IMR-90 (cell line): Measurements from ENCODE around the gene ABCF1. TPM values are rescaled to one million over a fixed set of nuclear protein-coding genes. Genes with fewer than 3 reads are reported as not detected.

ENCODE experiments used
- ATAC-seq: fragments of 200-7000 bp; cut with Tn5 transposase; 2 replicates; pipeline ENCODE4 v1.9.1; 2020; ENCODE audit warnings: low read depth, mild to moderate bottlenecking, moderate library complexity
- BruUV-seq: library from RNA; stranded (reverse); fragments of 400-500 nt; replicated peaks from 2 replicates; lab custom pipeline; 2021; lab: Mats Ljungman, UMichigan
- CTCF ChIA-PET: fragments of 300-600 bp; formaldehyde crosslinking; extraction: SDS; loops from one replicate; lab custom pipeline; 2021; ENCODE audit warnings: antibody characterized with exemption; lab: Yijun Ruan, JAX
- POLR2A ChIA-PET: fragments of 300-600 bp; sonication (Branson Sonifier 250); formaldehyde crosslinking; loops from one replicate; lab custom pipeline; 2022; ENCODE audit warnings: antibody characterized with exemption; ENCODE audit not compliant: unreplicated experiment; lab: Charles Lee
- DNase-seq: peaks from one replicate; pipeline ENCODE4 v3.0.0; 2013
- H2AFZ ChIP-seq: replicated peaks from 2 replicates; pipeline ENCODE3; 2013; ENCODE audit warnings: low read length, mild to moderate bottlenecking; ENCODE audit not compliant: poor library complexity
- H2AK5ac ChIP-seq: 2 replicates; pipeline ENCODE4 v1.6.1; 2013; ENCODE audit warnings: low read depth, low read length, inconsistent platforms
- H2AK9ac ChIP-seq: replicated peaks from 2 replicates; pipeline ENCODE3; 2013; ENCODE audit warnings: mild to moderate bottlenecking, low read depth, low read length, moderate library complexity; ENCODE audit not compliant: poor library complexity
- H2BK120ac ChIP-seq: 2 replicates; pipeline ENCODE4 v1.6.1; 2013; ENCODE audit warnings: low read depth, low read length, inconsistent platforms
- H2BK15ac ChIP-seq: 3 replicates; pipeline ENCODE4 v1.6.1; 2013; ENCODE audit warnings: low read depth, low read length, inconsistent platforms
- H2BK20ac ChIP-seq: 2 replicates; pipeline ENCODE4 v1.6.1; 2013; ENCODE audit warnings: low read depth, mild to moderate bottlenecking, inconsistent platforms, low read length, moderate library complexity
- H2BK5ac ChIP-seq: 2 replicates; pipeline ENCODE4 v1.6.1; 2013; ENCODE audit warnings: mild to moderate bottlenecking, low read depth, low read length, inconsistent platforms; ENCODE audit not compliant: poor library complexity, severe bottlenecking
- H3K14ac ChIP-seq: replicated peaks from 2 replicates; pipeline ENCODE4 v1.6.1; 2013; ENCODE audit warnings: low read depth, low read length, inconsistent platforms
- H3K18ac ChIP-seq: 2 replicates; pipeline ENCODE4 v1.6.1; 2013; ENCODE audit warnings: low read depth, low read length, control low read depth
- H3K23ac ChIP-seq: 2 replicates; pipeline ENCODE4 v1.6.1; 2013; ENCODE audit warnings: low read depth, low read length, inconsistent platforms
- H3K27ac ChIP-seq: 2 replicates; pipeline ENCODE4 v1.5.1; 2013; ENCODE audit warnings: mild to moderate bottlenecking, control low read depth, low read length; ENCODE audit not compliant: insufficient read depth
- H3K27me3 ChIP-seq: 2 replicates; pipeline ENCODE4 v1.6.1; 2013; ENCODE audit warnings: low read length; ENCODE audit not compliant: control insufficient read depth, insufficient read depth
- H3K36me3 ChIP-seq: 2 replicates; pipeline ENCODE4 v1.6.1; 2013; ENCODE audit warnings: low read length, mixed read lengths; ENCODE audit not compliant: control insufficient read depth, insufficient read depth
- H3K4ac ChIP-seq: 2 replicates; pipeline ENCODE4 v1.6.1; 2013; ENCODE audit warnings: low read depth, low read length, inconsistent platforms
- H3K4me1 ChIP-seq: 2 replicates; pipeline ENCODE4 v1.6.1; 2013; ENCODE audit warnings: low read length, mixed read lengths; ENCODE audit not compliant: control insufficient read depth, insufficient read depth
- H3K4me2 ChIP-seq: 2 replicates; pipeline ENCODE4 v1.6.1; 2013; ENCODE audit warnings: low read depth, mild to moderate bottlenecking, control low read depth, low read length, moderate library complexity
- H3K4me3 ChIP-seq: 2 replicates; pipeline ENCODE4 v1.5.1; 2013; ENCODE audit warnings: low read depth, mild to moderate bottlenecking, control low read depth, low read length, moderate library complexity; ENCODE audit not compliant: insufficient read depth
- H3K56ac ChIP-seq: 2 replicates; pipeline ENCODE4 v1.6.1; 2013; ENCODE audit warnings: low read length, inconsistent platforms; ENCODE audit not compliant: insufficient read depth; ENCODE audit errors: extremely low read depth
- H3K79me1 ChIP-seq, 2 experiments: 2 replicates each; pipeline ENCODE4 v1.6.1; 2013; ENCODE audit warnings: low read length in 2 of 2, inconsistent platforms in 1 of 2, low read depth in 1 of 2
- H3K9ac ChIP-seq: 2 replicates; pipeline ENCODE4 v1.6.1; 2013; ENCODE audit warnings: low read depth, low read length, control low read depth
- H3K9me1 ChIP-seq: 2 replicates; pipeline ENCODE4 v1.6.1; 2013; ENCODE audit warnings: low read length, inconsistent platforms; ENCODE audit not compliant: insufficient read depth
- H3K9me3 ChIP-seq: 2 replicates; pipeline ENCODE4 v1.6.1; 2013; ENCODE audit warnings: low read length; ENCODE audit not compliant: control insufficient read depth, insufficient read depth
- H4K20me1 ChIP-seq: 2 replicates; pipeline ENCODE4 v1.6.1; 2013; ENCODE audit warnings: low read length, inconsistent platforms; ENCODE audit not compliant: insufficient read depth
- H4K5ac ChIP-seq: 2 replicates; pipeline ENCODE4 v1.6.1; 2013; ENCODE audit warnings: mild to moderate bottlenecking, low read depth, low read length, control low read depth
- H4K8ac ChIP-seq, 2 experiments: 2 replicates each; pipeline ENCODE4 v1.6.1; 2013; ENCODE audit warnings: low read depth in 2 of 2, low read length in 2 of 2, control low read depth in 1 of 2, inconsistent platforms in 1 of 2
- H4K91ac ChIP-seq: 2 replicates; pipeline ENCODE4 v1.6.1; 2013; ENCODE audit warnings: low read depth, low read length, inconsistent platforms; ENCODE audit not compliant: insufficient read depth
- BHLHE40 ChIP-seq: fragments of 150-350 bp; IDR thresholded peaks from 2 replicates; pipeline ENCODE4 v1.6.1; 2016; ENCODE audit warnings: mild to moderate bottlenecking, low read depth, low read length
- CHD1 ChIP-seq: IDR thresholded peaks from 2 replicates; pipeline ENCODE4 v1.6.1; 2012; ENCODE audit warnings: low read depth, low read length, improper control_type of control experiment
- ELK1 ChIP-seq: fragments of 150-350 bp; IDR thresholded peaks from 2 replicates; pipeline ENCODE4 v1.6.1; 2016; ENCODE audit warnings: low read depth, mild to moderate bottlenecking, low read length, moderate library complexity, borderline replicate concordance
- FOS ChIP-seq: fragments of 150-350 bp; IDR thresholded peaks from 2 replicates; pipeline ENCODE4 v1.6.1; 2016; ENCODE audit warnings: low read depth, low read length
- MAZ ChIP-seq: IDR thresholded peaks from 2 replicates; pipeline ENCODE4 v1.6.1; 2012; ENCODE audit warnings: low read depth, mild to moderate bottlenecking, low read length, improper control_type of control experiment, moderate library complexity, borderline replicate concordance
- MXI1 ChIP-seq: IDR thresholded peaks from 2 replicates; pipeline ENCODE4 v1.6.1; 2012; ENCODE audit warnings: low read depth, mild to moderate bottlenecking, low read length, moderate library complexity, borderline replicate concordance
- NFE2L2 ChIP-seq: fragments of 150-350 bp; IDR thresholded peaks from 2 replicates; pipeline ENCODE4 v1.6.1; 2016; ENCODE audit warnings: low read depth, mild to moderate bottlenecking, low read length
- POLR2A ChIP-seq: IDR thresholded peaks from 2 replicates; pipeline ENCODE4 v1.6.1; 2012; ENCODE audit warnings: mild to moderate bottlenecking, low read depth, low read length
- RAD21 ChIP-seq: IDR thresholded peaks from 2 replicates; pipeline ENCODE4 v1.6.1; 2012; ENCODE audit warnings: low read length, improper control_type of control experiment
- RCOR1 ChIP-seq: IDR thresholded peaks from 2 replicates; pipeline ENCODE4 v1.6.1; 2012; ENCODE audit warnings: mild to moderate bottlenecking, low read length, improper control_type of control experiment; ENCODE audit not compliant: insufficient replicate concordance
- USF2 ChIP-seq: fragments of 150-350 bp; IDR thresholded peaks from 2 replicates; pipeline ENCODE4 v1.6.1; 2017; ENCODE audit warnings: mild to moderate bottlenecking, antibody characterized with exemption, low read length, low read depth
- WGBS, 2 experiments: methylation state at CpG; one replicate each; pipeline versions ENCODE4 v1.1.5 to v1.1.7; 2013; ENCODE audit warnings: missing lambda C conversion rate in 2 of 2; ENCODE audit not compliant: insufficient read length in 1 of 2; ENCODE audit errors: extremely low coverage in 2 of 2; 5-methylcytosine and 5-hydroxymethylcytosine counted together
- dilution Hi-C: fragments of 300-500 bp; cut with HindIII; formaldehyde crosslinking; loops from one replicate; pipeline ENCODE4 v1.14.3; 2018; ENCODE audit warnings: low sequenced_read_pairs; ENCODE audit not compliant: unreplicated experiment
- in situ Hi-C: fragments of 300-500 bp; cut with MboI; formaldehyde crosslinking; loops from 3 replicates; pipeline ENCODE4 v1.14.3; 2019; ENCODE audit warnings: low sequenced_read_pairs, inconsistent platforms, mixed read lengths
- intact Hi-C: fragments of 100-400 bp; cut with micrococcal nuclease; formaldehyde crosslinking; loops from 2 replicates; pipeline ENCODE4 v1.10.0; 2022
- polyA plus RNA-seq, 3 experiments: library from polyadenylated mRNA; depleted of rRNA; stranded (reverse); fragments of >200 nt; gene quantifications; 2 replicates each; pipeline ENCODE4 v1.2.3, GENCODE V29; 2012; ENCODE audit warnings: low replicate concordance in 1 of 3
- total RNA-seq: library from RNA; depleted of rRNA; stranded (reverse); fragments of >200 nt; gene quantifications from 2 replicates; pipeline ENCODE4 v1.2.3, GENCODE V29; 2012

The ABCF1 gene
- total and polyA plus RNA-seq, 2 of the 4 experiments (the other 2 are of a cell fraction), result 39.1 to 48.6 TPM

- H2BK15ac ChIP-seq, result no peak overlapping the region
- peaks cover 44% of the 10 kb centered on the region for H4K20me1 ChIP-seq
- H2BK20ac ChIP-seq, result no peak overlapping the region
- dilution Hi-C loops (no loop called here), in situ Hi-C loops (no loop called here), intact Hi-C loops (no loop called here)
- POLR2A ChIA-PET, result interaction anchor here (0.5 to 1.3 kb wide), 16 partner anchors 10 to 1464 kb away, joined by 3 to 23 read pairs (median 5); partner anchors contain the start of gene ATAT1
- ATAC-seq (no peak), DNase-seq (peak; percentile 91)
- peak overlapping the region; percentile 100 for H3K56ac ChIP-seq
- H4K8ac ChIP-seq, result peak overlapping the region; percentile 87 to 100
- H3K27me3 ChIP-seq, result no peaks in the 10 kb centered on the region
- peak overlapping the region; percentile 86 for H2AK5ac ChIP-seq
- H3K18ac ChIP-seq, result peak overlapping the region; percentile 82
- no peak overlapping the region for H2AFZ ChIP-seq
- H3K23ac ChIP-seq, result peak overlapping the region; percentile 99
- BruUV-seq, result no TSS peak
- TF ChIP-seq RAD21, result no peak
- TF ChIP-seq POLR2A, result peak; percentile 95
- no peak for TF ChIP-seq NFE2L2
- no peak for TF ChIP-seq USF2
- peak; percentile 38; the same call in 1 of the 2 replicates for TF ChIP-seq CHD1
- TF ChIP-seq MAZ, result no peak
- no peak for TF ChIP-seq BHLHE40
- no peak for TF ChIP-seq ELK1
- no peak for TF ChIP-seq MXI1
- no peak for TF ChIP-seq RCOR1
- no peak for TF ChIP-seq FOS
- H2BK120ac ChIP-seq, result peak overlapping the region; percentile 8; the same call in 1 of the 2 replicates
- H3K4ac ChIP-seq, result peak overlapping the region; percentile 99
- peaks cover 8% of the 10 kb centered on the region for H3K4me1 ChIP-seq
- peak overlapping the region; percentile 99 for H4K91ac ChIP-seq
- peak overlapping the region; percentile 97 for H4K5ac ChIP-seq
- H3K9ac ChIP-seq, result peak overlapping the region; percentile 99
- peak overlapping the region; percentile 99 for H3K14ac ChIP-seq
- H3K9me1 ChIP-seq, result peaks cover 10% of the 10 kb centered on the region
- H3K4me3 ChIP-seq, result peak overlapping the region; percentile 73
- H3K27ac ChIP-seq, result peak overlapping the region; percentile 91
- peak overlapping the region; percentile 96 for H3K4me2 ChIP-seq
- peak overlapping the region; percentile 92 for H2BK5ac ChIP-seq
- WGBS, 2 experiments, result no CpG with 5 or more reads among the region's 10 CpGs
- H3K79me1 ChIP-seq, result peaks cover 30 to 60% of the 10 kb centered on the region in 2 experiments
- peak overlapping the region; percentile 98 for H2AK9ac ChIP-seq
- H3K9me3 ChIP-seq, result no peaks in the 10 kb centered on the region
- peaks cover 17% of the 10 kb centered on the region for H3K36me3 ChIP-seq
- CTCF ChIA-PET, result interaction anchor here (0.7 kb wide), 1 partner anchor 471 kb away, joined by 5 read pairs; no protein-coding TSS in a partner anchor
These were observed 44.1 kb downstream of the ABCF1 start for GRCh38 chr6:30615219-30615957.
